Mesothelial cell of epicardium (in vitro differentiated cells): ENCODE data around the gene PRKAA2. TPM values are rescaled to one million over a fixed set of nuclear protein-coding genes. Genes with fewer than 3 reads are reported as not detected.

Experiments
- DNase-seq, 2 experiments: peaks; one replicate each; pipeline ENCODE4 v3.0.0; 2021; ENCODE audit warnings: low spot score in 2 of 2; ENCODE audit not compliant: unreplicated experiment in 2 of 2
- H3K27ac Mint-ChIP-seq: 2 replicates; pipeline ENCODE4 v1.8.0; 2021; ENCODE audit warnings: mixed read lengths
- H3K27me3 Mint-ChIP-seq: 2 replicates; pipeline ENCODE4 v1.8.0; 2021; ENCODE audit warnings: low read depth, mixed read lengths
- H3K36me3 Mint-ChIP-seq: 2 replicates; pipeline ENCODE4 v1.8.0; 2021; ENCODE audit warnings: mixed read lengths
- H3K4me1 Mint-ChIP-seq: 2 replicates; pipeline ENCODE4 v1.8.0; 2021; ENCODE audit warnings: mixed read lengths
- H3K4me3 Mint-ChIP-seq: 2 replicates; pipeline ENCODE4 v1.8.0; 2021; ENCODE audit warnings: mild to moderate bottlenecking, moderate library complexity, mixed read lengths
- H3K9me3 Mint-ChIP-seq: 2 replicates; pipeline ENCODE4 v1.8.0; 2021; ENCODE audit warnings: mixed read lengths
- CTCF ChIP-seq: fragments of 200-600 bp; sonication (generic); IDR thresholded peaks from one replicate; pipeline ENCODE4 v1.5.0; 2021; ENCODE audit warnings: antibody characterized with exemption; ENCODE audit not compliant: unreplicated experiment
- total RNA-seq: library from RNA; stranded (reverse); gene quantifications from 3 replicates; pipeline ENCODE4 v1.2.1, GENCODE V29; 2021

PRKAA2 gene
- total RNA-seq, 1 donor from 2014 or later: 5.3 TPM

- peaks cover 4% of the 10 kb centered on the region for H3K36me3 Mint-ChIP-seq
- no peak overlapping the region for H3K4me3 Mint-ChIP-seq
- no peak for DNase-seq
- H3K27ac Mint-ChIP-seq: no peak overlapping the region
- no peaks in the 10 kb centered on the region for H3K9me3 Mint-ChIP-seq
- no peak for TF ChIP-seq CTCF
- H3K4me1 Mint-ChIP-seq: peaks cover 3% of the 10 kb centered on the region
- no peaks in the 10 kb centered on the region for H3K27me3 Mint-ChIP-seq
Observed at GRCh38 chr1:56686169-56686568, 41.1 kb downstream of the PRKAA2 start.

GRCh38 chr1:56688522-56689026, 43.5 kb downstream of the PRKAA2 start:
- TF ChIP-seq CTCF: no peak
- H3K27ac Mint-ChIP-seq: no peak overlapping the region
- no peak for DNase-seq
- peaks cover 3% of the 10 kb centered on the region for H3K4me1 Mint-ChIP-seq
- H3K36me3 Mint-ChIP-seq: peaks cover 4% of the 10 kb centered on the region
- no peaks in the 10 kb centered on the region for H3K27me3 Mint-ChIP-seq
- no peaks in the 10 kb centered on the region for H3K9me3 Mint-ChIP-seq
- no peak overlapping the region for H3K4me3 Mint-ChIP-seq

- no peak for TF ChIP-seq CTCF
- peaks cover 29% of the 10 kb centered on the region for H3K36me3 Mint-ChIP-seq
- no peak overlapping the region for H3K27ac Mint-ChIP-seq
- H3K4me3 Mint-ChIP-seq: no peak overlapping the region
- no peak for DNase-seq
- H3K27me3 Mint-ChIP-seq: no peaks in the 10 kb centered on the region
- no peaks in the 10 kb centered on the region for H3K4me1 Mint-ChIP-seq
- peaks cover 12% of the 10 kb centered on the region for H3K9me3 Mint-ChIP-seq
Observed at GRCh38 chr1:56696663-56697062, 51.5 kb downstream of the PRKAA2 start.

GRCh38 chr1:56703747-56704146, 58.6 kb downstream of the PRKAA2 start:
- H3K4me1 Mint-ChIP-seq: no peaks in the 10 kb centered on the region
- H3K9me3 Mint-ChIP-seq: peaks cover 33% of the 10 kb centered on the region
- H3K27me3 Mint-ChIP-seq: no peaks in the 10 kb centered on the region
- peaks cover 66% of the 10 kb centered on the region for H3K36me3 Mint-ChIP-seq
- no peak overlapping the region for H3K4me3 Mint-ChIP-seq
- no peak for DNase-seq
- TF ChIP-seq CTCF: no peak
- no peak overlapping the region for H3K27ac Mint-ChIP-seq

- Mint-ChIP-seq H3K4me1 (peaks cover 5% of the 10 kb centered on the region), H3K9me3 (peaks cover 19% of the 10 kb centered on the region), H3K27ac (no peak overlapping the region), H3K4me3 (no peak overlapping the region), H3K36me3 (peaks cover 44% of the 10 kb centered on the region), H3K27me3 (no peaks in the 10 kb centered on the region)
- no peak for TF ChIP-seq CTCF
- DNase-seq: no peak
Observed at GRCh38 chr1:56707379-56707778, 62.3 kb downstream of the PRKAA2 start.
